ENCODE measurements around the gene ST7. TPM values are rescaled to one million over a fixed set of nuclear protein-coding genes. Genes with fewer than 3 reads are reported as not detected.
A peak's percentile ranks its signal among the peaks of the same experiment; 100 is the strongest.

The ST7 gene
- polyA plus RNA-seq, 1 donor (not counting 4 experiments of a cell fraction or from before 2014, with no cell fraction given) = 16.9 TPM

DNA sequence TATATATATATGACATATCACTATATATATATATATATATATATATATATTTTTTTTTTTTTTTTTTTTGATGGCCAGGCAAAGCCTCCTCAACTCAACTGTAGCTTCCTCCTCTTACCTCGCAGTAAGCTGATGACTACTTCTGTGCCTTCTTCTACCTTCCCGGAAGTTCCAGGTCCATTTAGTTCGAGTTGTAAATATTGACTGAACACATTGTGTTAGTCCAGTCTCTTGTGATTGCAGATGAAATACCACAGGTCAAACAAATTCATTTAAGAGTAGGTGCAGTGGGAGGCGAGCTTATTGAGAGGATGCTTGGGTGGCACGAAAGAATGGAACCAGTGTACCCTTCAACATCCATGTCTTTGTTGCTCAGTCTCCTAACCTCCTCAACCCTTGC is 144.6 kb downstream of the ST7 start:
- H3K9me1 ChIP-seq (ENCODE audit: control insufficient read depth, extremely low read depth, insufficient read depth, low read length) = no peaks in the 10 kb centered on the region
- H3K27me3 ChIP-seq (ENCODE audit: control insufficient read depth, extremely low read depth, insufficient read depth, low read length) = no peaks in the 10 kb centered on the region
- dilution Hi-C loops (cut with MboI; ENCODE audit: extremely low pct_ligation_motif_present, low sequenced_read_pairs) = no loop called here
- H3K9ac ChIP-seq (ENCODE audit: control insufficient read depth, extremely low read depth, insufficient read depth, low read length) = no peak overlapping the region
- FAIRE-seq (no peak), DNase-seq (ENCODE audit: low read depth, low spot score) (no peak)
- TF ChIP-seq, protein P1, sequence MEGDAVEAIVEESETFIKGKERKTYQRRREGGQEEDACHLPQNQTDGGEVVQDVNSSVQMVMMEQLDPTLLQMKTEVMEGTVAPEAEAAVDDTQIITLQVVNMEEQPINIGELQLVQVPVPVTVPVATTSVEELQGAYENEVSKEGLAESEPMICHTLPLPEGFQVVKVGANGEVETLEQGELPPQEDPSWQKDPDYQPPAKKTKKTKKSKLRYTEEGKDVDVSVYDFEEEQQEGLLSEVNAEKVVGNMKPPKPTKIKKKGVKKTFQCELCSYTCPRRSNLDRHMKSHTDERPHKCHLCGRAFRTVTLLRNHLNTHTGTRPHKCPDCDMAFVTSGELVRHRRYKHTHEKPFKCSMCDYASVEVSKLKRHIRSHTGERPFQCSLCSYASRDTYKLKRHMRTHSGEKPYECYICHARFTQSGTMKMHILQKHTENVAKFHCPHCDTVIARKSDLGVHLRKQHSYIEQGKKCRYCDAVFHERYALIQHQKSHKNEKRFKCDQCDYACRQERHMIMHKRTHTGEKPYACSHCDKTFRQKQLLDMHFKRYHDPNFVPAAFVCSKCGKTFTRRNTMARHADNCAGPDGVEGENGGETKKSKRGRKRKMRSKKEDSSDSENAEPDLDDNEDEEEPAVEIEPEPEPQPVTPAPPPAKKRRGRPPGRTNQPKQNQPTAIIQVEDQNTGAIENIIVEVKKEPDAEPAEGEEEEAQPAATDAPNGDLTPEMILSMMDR (optimal IDR thresholded peaks at IDR 0.05 in 1 of 3, IDR thresholded peaks at IDR 0.05 in 1 of 3, conservative IDR thresholded peaks at IDR 0.05 in 1 of 3; ENCODE audit: extremely low read depth in 1 of 3, insufficient read depth in 2 of 3, low read length in 3 of 3) = no peak
- no peak for TF ChIP-seq EZH2 (IDR thresholded peaks at IDR 0.05; ENCODE audit: low read length)
- no peak overlapping the region for H2AFZ ChIP-seq (ENCODE audit: control insufficient read depth, low read length)
- no peak overlapping the region for H3K4me3 ChIP-seq (ENCODE audit: control insufficient read depth in 2 of 3, extremely low read depth in 1 of 3, insufficient read depth in 2 of 3, low read depth in 1 of 3, low read length in 3 of 3)
- no peak overlapping the region for H3K27ac ChIP-seq (ENCODE audit: control insufficient read depth, insufficient read depth, low read length)
- H3K4me1 ChIP-seq (ENCODE audit: control insufficient read depth, extremely low read depth, insufficient read depth, low read length) = peaks cover 8% of the 10 kb centered on the region
- H3K79me2 ChIP-seq (ENCODE audit: control insufficient read depth, insufficient read depth, low read length) = no peaks in the 10 kb centered on the region
- no peak overlapping the region for H3K4me2 ChIP-seq (ENCODE audit: control insufficient read depth, extremely low read depth, insufficient read depth, low read depth, low read length)
- no peaks in the 10 kb centered on the region for H3K9me3 ChIP-seq (ENCODE audit: control insufficient read depth, low read depth, low read length)
- no peaks in the 10 kb centered on the region for H3K36me3 ChIP-seq (ENCODE audit: control insufficient read depth in 2 of 2, extremely low read depth in 1 of 2, insufficient read depth in 2 of 2, low read length in 2 of 2)
- no peaks in the 10 kb centered on the region for H4K20me1 ChIP-seq (ENCODE audit: control insufficient read depth, extremely low read depth, insufficient read depth, low read length)

DNA sequence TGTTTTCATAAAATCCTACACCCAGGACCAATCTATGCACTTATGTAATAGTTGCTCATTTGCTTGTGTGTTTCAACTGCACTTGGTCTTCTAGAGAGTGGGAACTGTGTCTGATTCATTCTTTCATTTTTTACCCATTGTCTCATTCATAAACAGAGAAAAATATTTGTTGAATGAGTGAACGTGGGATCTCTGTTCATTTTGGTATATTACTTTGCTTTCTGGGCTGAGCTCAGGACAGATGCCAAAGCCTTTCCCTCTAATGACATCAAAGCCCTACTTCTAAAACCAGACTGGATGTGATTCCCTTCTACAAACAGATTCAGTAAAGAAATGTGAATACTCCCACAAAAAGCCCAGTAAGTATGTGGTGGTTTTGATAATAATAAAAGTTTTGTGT is 145.2 kb downstream of the ST7 start:
- H3K4me1 ChIP-seq (ENCODE audit: control insufficient read depth, extremely low read depth, insufficient read depth, low read length) = peaks cover 8% of the 10 kb centered on the region
- H3K9ac ChIP-seq (ENCODE audit: control insufficient read depth, extremely low read depth, insufficient read depth, low read length) = no peak overlapping the region
- H3K79me2 ChIP-seq (ENCODE audit: control insufficient read depth, insufficient read depth, low read length) = no peaks in the 10 kb centered on the region
- DNase-seq (ENCODE audit: low read depth, low spot score) = no peak
- no peak overlapping the region for H2AFZ ChIP-seq (ENCODE audit: control insufficient read depth, low read length)
- dilution Hi-C loops (cut with MboI; ENCODE audit: extremely low pct_ligation_motif_present, low sequenced_read_pairs) = no loop called here
- peak; percentile 44 for FAIRE-seq
- H3K27ac ChIP-seq (ENCODE audit: control insufficient read depth, insufficient read depth, low read length) = no peak overlapping the region
- H3K9me1 ChIP-seq (ENCODE audit: control insufficient read depth, extremely low read depth, insufficient read depth, low read length) = no peaks in the 10 kb centered on the region
- H3K36me3 ChIP-seq (ENCODE audit: control insufficient read depth in 2 of 2, extremely low read depth in 1 of 2, insufficient read depth in 2 of 2, low read length in 2 of 2) = no peaks in the 10 kb centered on the region
- TF ChIP-seq, protein P1 (optimal IDR thresholded peaks at IDR 0.05 in 1 of 3, IDR thresholded peaks at IDR 0.05 in 1 of 3, conservative IDR thresholded peaks at IDR 0.05 in 1 of 3; ENCODE audit: extremely low read depth in 1 of 3, insufficient read depth in 2 of 3, low read length in 3 of 3) = no peak
- TF ChIP-seq EZH2 (IDR thresholded peaks at IDR 0.05; ENCODE audit: low read length) = no peak
- H3K27me3 ChIP-seq (ENCODE audit: control insufficient read depth, extremely low read depth, insufficient read depth, low read length) = no peaks in the 10 kb centered on the region
- H3K4me2 ChIP-seq (ENCODE audit: control insufficient read depth, extremely low read depth, insufficient read depth, low read depth, low read length) = no peak overlapping the region
- H3K9me3 ChIP-seq (ENCODE audit: control insufficient read depth, low read depth, low read length) = no peaks in the 10 kb centered on the region
- H4K20me1 ChIP-seq (ENCODE audit: control insufficient read depth, extremely low read depth, insufficient read depth, low read length) = no peaks in the 10 kb centered on the region
- H3K4me3 ChIP-seq (ENCODE audit: control insufficient read depth in 2 of 3, extremely low read depth in 1 of 3, insufficient read depth in 2 of 3, low read depth in 1 of 3, low read length in 3 of 3) = no peak overlapping the region
